K562 (cell line): ENCODE measurements around the gene MXRA7. TPM values are rescaled to one million over a fixed set of nuclear protein-coding genes. Genes with fewer than 3 reads are reported as not detected.

ENCODE experiments used
- ATF4 ChIP-seq: fragments of 450-650 bp; formaldehyde crosslinking; IDR thresholded peaks from 2 replicates; pipeline ENCODE4 v1.4.0; 2022; ENCODE audit warnings: mild to moderate bottlenecking, moderate library complexity
- E2F8 ChIP-seq: fragments of 450-650 bp; IDR thresholded peaks from 2 replicates; pipeline ENCODE4 v1.7.1; 2018; ENCODE audit warnings: mild to moderate bottlenecking, low read depth; ENCODE audit not compliant: partially characterized antibody
- ERF ChIP-seq: fragments of 450-650 bp; formaldehyde crosslinking; IDR thresholded peaks from 2 replicates; pipeline ENCODE4 v1.4.0; 2020; ENCODE audit warnings: mild to moderate bottlenecking, mixed read lengths
- ETV1 ChIP-seq: fragments of 450-650 bp; conservative IDR thresholded peaks from 2 replicates; pipeline ENCODE4 v1.6.1; 2016; ENCODE audit warnings: missing genetic modification characterization, control low read depth, low read depth, missing compliant biosample characterization
- ETV6 ChIP-seq, 3 experiments: fragments of 150-350 bp in 1 of 3; sonication (generic) in 1 of 3; formaldehyde crosslinking in 1 of 3; IDR thresholded peaks; 2 replicates each; pipeline versions ENCODE4 v1.6.1 to v1.8.0; 2014 to 2022; ENCODE audit warnings: borderline replicate concordance in 2 of 3, low read depth in 2 of 3, antibody characterized with exemption in 1 of 3, low read length in 1 of 3, mild to moderate bottlenecking in 1 of 3, missing genetic modification reagents in 1 of 3
- FOXP1 ChIP-seq: sonication (generic); formaldehyde crosslinking; IDR thresholded peaks from 2 replicates; pipeline ENCODE4 v1.8.0; 2022; ENCODE audit warnings: mild to moderate bottlenecking, missing genetic modification reagents
- KHSRP ChIP-seq: fragments of 450-650 bp; IDR thresholded peaks from 2 replicates; pipeline ENCODE4 v1.6.1; 2017
- NUFIP1 ChIP-seq: fragments of 450-650 bp; IDR thresholded peaks from 2 replicates; pipeline ENCODE4 v1.6.1; 2018; ENCODE audit not compliant: partially characterized antibody
- OTX1 ChIP-seq: fragments of 450-650 bp; formaldehyde crosslinking; IDR thresholded peaks from 2 replicates; pipeline ENCODE4 v1.4.0; 2022; ENCODE audit warnings: mild to moderate bottlenecking
- POLR2AphosphoS5 ChIP-seq: IDR thresholded peaks from 2 replicates; pipeline ENCODE4 v1.6.1; 2011; ENCODE audit warnings: mild to moderate bottlenecking, low read depth, low read length, moderate library complexity; ENCODE audit not compliant: control insufficient read depth, insufficient read depth
- SIN3A ChIP-seq, 2 experiments: fragments of 150-350 bp in 1 of 2; IDR thresholded peaks; 2 replicates each; pipeline ENCODE4 v1.6.1; 2011 to 2016; ENCODE audit warnings: borderline replicate concordance in 2 of 2, low read depth in 2 of 2, low read length in 2 of 2, mild to moderate bottlenecking in 2 of 2, moderate library complexity in 2 of 2; ENCODE audit not compliant: control insufficient read depth in 1 of 2
- ZBTB7A ChIP-seq: IDR thresholded peaks from 2 replicates; pipeline ENCODE4 v1.6.1; 2011; ENCODE audit warnings: low read depth, mild to moderate bottlenecking, low read length, moderate library complexity, borderline replicate concordance; ENCODE audit not compliant: control insufficient read depth
- ZMIZ1 ChIP-seq, 2 experiments: fragments of 150-350 bp in 1 of 2; IDR thresholded peaks; 2 replicates each; pipeline ENCODE4 v1.6.1; 2012 to 2016; ENCODE audit warnings: low read depth in 2 of 2, low read length in 2 of 2, mild to moderate bottlenecking in 1 of 2, moderate library complexity in 1 of 2
- ZNF41 ChIP-seq: fragments of 250-450 bp; sonication (Bioruptor Pico); conservative IDR thresholded peaks from 2 replicates; pipeline ENCODE4 v1.4.0; 2020; ENCODE audit warnings: mild to moderate bottlenecking
- polyA plus RNA-seq, 8 experiments: library from polyadenylated mRNA; depleted of rRNA in 4 of 8; stranded (reverse) in 5 of 8; unstranded in 3 of 8; fragments of >200 nt; fragmentation: Nextera tagmentation in 2 of 8; fragmentation: Illumina TruSeq in 1 of 8; extraction: Ambion mirVana in 2 of 8; extraction: Trizol in 1 of 8; gene quantifications; 2 replicates each; pipeline versions ENCODE4 v1.2.1 to v1.2.3, GENCODE V29; 2011 to 2014; ENCODE audit warnings: inconsistent platforms in 1 of 8, missing spikeins in 1 of 8
- total RNA-seq, 7 experiments: library from RNA; depleted of rRNA in 6 of 7; stranded (reverse); fragments of >200 nt in 6 of 7; fragmentation: Illumina TruSeq in 2 of 7; extraction: Trizol in 2 of 7; gene quantifications; 2 replicates each; pipeline versions ENCODE4 v1.2.1 to v1.2.3, GENCODE V29; 2011 to 2021; ENCODE audit warnings: low replicate concordance in 1 of 7
- TF ChIP-seq, protein P1 (sequence below): sonication (generic); formaldehyde crosslinking; IDR thresholded peaks from 2 replicates; pipeline ENCODE4 v1.8.1; 2023; ENCODE audit warnings: mild to moderate bottlenecking, missing genetic modification reagents

Gene MXRA7
- total and polyA plus RNA-seq, 9 of the 15 experiments (the other 6 are each of a cell fraction or from before 2014, with no cell fraction given), result 2.6 to 38.4 (median 14.3) TPM

GRCh38 chr17:76732734-76733617, 22.2 kb upstream of the MXRA7 start (continued):
- TF ChIP-seq ETV6 (IDR thresholded peaks at IDR 0.05; ENCODE audit: borderline replicate concordance in 1 of 2, low read depth in 2 of 2, low read length in 1 of 2) (no peak; a peak in 1 of 4 replicates), ETV6 (CRISPR knock-in tag; IDR thresholded peaks at IDR 0.05; ENCODE audit: borderline replicate concordance) (0 out of 2 replicates have a peak, but pooled peaks have one; percentile 28), ZNF41 (CRISPR knock-in tag) (peak; percentile 68; the same call in 1 of the 2 replicates), ETV1 (tag) (0 out of 2 replicates have a peak, but pooled peaks have one; percentile 13), E2F8 (peak; percentile 39), OTX1 (CRISPR knock-in tag) (0 out of 2 replicates have a peak, but pooled peaks have one; percentile 24), SIN3A (IDR thresholded peaks at IDR 0.05; ENCODE audit: borderline replicate concordance in 2 of 2, control insufficient read depth in 1 of 2, low read depth in 2 of 2, low read length in 2 of 2) (peak in 1 of 2 experiments; percentile 77; a peak in 2 of 4 replicates), ERF (CRISPR knock-in tag) (peak; percentile 60; the same call in 1 of the 2 replicates), ATF4 (CRISPR knock-in tag) (0 out of 2 replicates have a peak, but pooled peaks have one; percentile 19), POLR2AphosphoS5 (peak; percentile 85), FOXP1 (no peak), ZBTB7A (no peak), KHSRP (0 out of 2 replicates have a peak, but pooled peaks have one; percentile 4), NUFIP1 (no peak), ZMIZ1 (IDR thresholded peaks at IDR 0.05; ENCODE audit: low read depth in 2 of 2, low read length in 2 of 2) (0 out of 4 replicates have a peak, but pooled peaks of 1 of the 2 experiments have one; percentile 5)
- TF ChIP-seq, protein P1, sequence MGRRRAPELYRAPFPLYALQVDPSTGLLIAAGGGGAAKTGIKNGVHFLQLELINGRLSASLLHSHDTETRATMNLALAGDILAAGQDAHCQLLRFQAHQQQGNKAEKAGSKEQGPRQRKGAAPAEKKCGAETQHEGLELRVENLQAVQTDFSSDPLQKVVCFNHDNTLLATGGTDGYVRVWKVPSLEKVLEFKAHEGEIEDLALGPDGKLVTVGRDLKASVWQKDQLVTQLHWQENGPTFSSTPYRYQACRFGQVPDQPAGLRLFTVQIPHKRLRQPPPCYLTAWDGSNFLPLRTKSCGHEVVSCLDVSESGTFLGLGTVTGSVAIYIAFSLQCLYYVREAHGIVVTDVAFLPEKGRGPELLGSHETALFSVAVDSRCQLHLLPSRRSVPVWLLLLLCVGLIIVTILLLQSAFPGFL, result 0 out of 2 replicates have a peak, but pooled peaks have one; percentile 54
